WI38 (cell line): Measurements from ENCODE around the gene JMY.

Source experiments
- H3K4me3 ChIP-seq: 2 replicates; pipeline ENCODE4 v1.5.1; 2011; ENCODE audit warnings: low read depth, mild to moderate bottlenecking, control low read depth, low read length
- CTCF ChIP-seq: IDR thresholded peaks from 2 replicates; pipeline ENCODE4 v1.5.1; 2012; ENCODE audit warnings: low read depth, mild to moderate bottlenecking, control low read depth, low read length

Gene JMY

GRCh38 chr5:79329453-79329852, 93.5 kb downstream of the JMY start:
- no peak overlapping the region for H3K4me3 ChIP-seq
- no peak for TF ChIP-seq CTCF

GRCh38 chr5:79330071-79330470, 94.1 kb downstream of the JMY start:
- H3K4me3 ChIP-seq, result no peak overlapping the region
- TF ChIP-seq CTCF, result no peak

- H3K4me3 ChIP-seq, result no peak overlapping the region
- no peak for TF ChIP-seq CTCF
Observed at GRCh38 chr5:79333852-79334557, 98.1 kb downstream of the JMY start.

- TF ChIP-seq CTCF, result no peak
- H3K4me3 ChIP-seq, result no peak overlapping the region
Observed at GRCh38 chr5:79346420-79346824, 110.5 kb downstream of the JMY start.

GRCh38 chr5:79349047-79349446, 113.1 kb downstream of the JMY start:
- no peak for TF ChIP-seq CTCF
- H3K4me3 ChIP-seq, result no peak overlapping the region

GRCh38 chr5:79349881-79350280, 114.0 kb downstream of the JMY start:
- no peak for TF ChIP-seq CTCF
- no peak overlapping the region for H3K4me3 ChIP-seq

- H3K4me3 ChIP-seq, result no peak overlapping the region
Observed at GRCh38 chr5:79357398-79357797, 121.5 kb downstream of the JMY start.

More at GRCh38 chr5:79357398-79357797, 121.5 kb downstream of the JMY start:
- TF ChIP-seq CTCF, result no peak
